Myocyte (in vitro differentiated cells): Measurements from ENCODE around the gene ARHGAP44. TPM values are rescaled to one million over a fixed set of nuclear protein-coding genes. Genes with fewer than 3 reads are reported as not detected.

Experiments used
- DNase-seq: peaks from one replicate; pipeline ENCODE4 v3.0.0-alpha.2; 2012; ENCODE audit warnings: low read depth
- total RNA-seq: library from RNA; depleted of rRNA; stranded (reverse); fragments of >200 nt; gene quantifications from 2 replicates; pipeline ENCODE4 v1.2.3, GENCODE V29; 2014

The ARHGAP44 gene
- total RNA-seq, 1 donor from 2014 or later: 0.05 TPM

- DNase-seq: no peak
Measured at GRCh38 chr17:12898110-12898509, 108.8 kb downstream of the ARHGAP44 start.

- DNase-seq: no peak
Measured at GRCh38 chr17:12899604-12900003, 110.3 kb downstream of the ARHGAP44 start.

- DNase-seq: no peak
Measured at GRCh38 chr17:12900474-12900873, 111.2 kb downstream of the ARHGAP44 start.

- no peak for DNase-seq
Measured at GRCh38 chr17:12902046-12902445, 112.7 kb downstream of the ARHGAP44 start.

GRCh38 chr17:12907477-12907876 lies 118.2 kb downstream of the ARHGAP44 start:
- DNase-seq: no peak

- no peak for DNase-seq
Measured at GRCh38 chr17:12909046-12909445, 119.7 kb downstream of the ARHGAP44 start.

GRCh38 chr17:12909511-12909910 lies 120.2 kb downstream of the ARHGAP44 start:
- DNase-seq: no peak

GRCh38 chr17:12911239-12911638 lies 121.9 kb downstream of the ARHGAP44 start:
- no peak for DNase-seq

- no peak for DNase-seq
Measured at GRCh38 chr17:12917399-12917798, 128.1 kb downstream of the ARHGAP44 start.

- peak; percentile 6 for DNase-seq
Measured at GRCh38 chr17:12918142-12918541, 128.8 kb downstream of the ARHGAP44 start.

- DNase-seq: no peak
Measured at GRCh38 chr17:12922120-12922519, 132.8 kb downstream of the ARHGAP44 start.

- no peak for DNase-seq
Measured at GRCh38 chr17:12924614-12925013, 135.3 kb downstream of the ARHGAP44 start.

GRCh38 chr17:12927001-12927400 lies 137.7 kb downstream of the ARHGAP44 start:
- no peak for DNase-seq

GRCh38 chr17:12927541-12928425 lies 138.5 kb downstream of the ARHGAP44 start:
- DNase-seq: no peak

- DNase-seq: no peak
Measured at GRCh38 chr17:12928736-12929135, 139.4 kb downstream of the ARHGAP44 start.

GRCh38 chr17:12936501-12936900 lies 147.2 kb downstream of the ARHGAP44 start:
- no peak for DNase-seq

- DNase-seq: no peak
Measured at GRCh38 chr17:12940699-12941098, 151.4 kb downstream of the ARHGAP44 start.

GRCh38 chr17:12947047-12947446 lies 157.7 kb downstream of the ARHGAP44 start:
- DNase-seq: no peak

GRCh38 chr17:12952012-12952411 lies 162.7 kb downstream of the ARHGAP44 start:
- no peak for DNase-seq

- no peak for DNase-seq
Measured at GRCh38 chr17:12953156-12953555, 163.9 kb downstream of the ARHGAP44 start.

- no peak for DNase-seq
Measured at GRCh38 chr17:12955521-12955920, 166.2 kb downstream of the ARHGAP44 start.

GRCh38 chr17:12958786-12959185 lies 169.5 kb downstream of the ARHGAP44 start:
- DNase-seq: no peak

GRCh38 chr17:12959441-12959840 lies 170.1 kb downstream of the ARHGAP44 start:
- DNase-seq: peak; percentile 6
